H1 (cell line): ENCODE results near the gene PLD5.
A peak's percentile ranks its signal among the peaks of the same experiment; 100 is the strongest.

ENCODE experiments used
- CHD2 ChIP-seq: IDR thresholded peaks from 2 replicates; pipeline ENCODE4 v1.6.1; 2012; ENCODE audit warnings: low read length, improper control_type of control experiment
- CTCF ChIP-seq, 3 experiments: IDR thresholded peaks; 1 replicate in 2 of 3; 2 replicates in 1 of 3; pipeline versions ENCODE4 v1.5.1 to v1.6.1; 2011; ENCODE audit warnings: low read length in 3 of 3, mild to moderate bottlenecking in 3 of 3, inconsistent platforms in 2 of 3, low read depth in 1 of 3, moderate library complexity in 1 of 3; ENCODE audit not compliant: insufficient read depth in 1 of 3; ENCODE audit errors: control extremely low read depth in 1 of 3
- EP300 ChIP-seq, 2 experiments: IDR thresholded peaks; 1 replicate in 1 of 2; 2 replicates in 1 of 2; pipeline ENCODE4 v1.6.1; 2011 to 2012; ENCODE audit warnings: low read depth in 2 of 2, low read length in 2 of 2, mild to moderate bottlenecking in 2 of 2, borderline replicate concordance in 1 of 2, inconsistent platforms in 1 of 2, moderate library complexity in 1 of 2
- EZH2 ChIP-seq: fragments of 200-600 bp; sonication (generic); IDR thresholded peaks from 2 replicates; pipeline ENCODE4 v1.7.1; 2012; ENCODE audit warnings: low read depth, mild to moderate bottlenecking, moderate library complexity, low read length, inconsistent platforms; ENCODE audit not compliant: severe bottlenecking
- KDM1A ChIP-seq: fragments of 200-600, 300-600 bp; sonication (generic); IDR thresholded peaks from 2 replicates; pipeline ENCODE4 v1.7.1; 2016; ENCODE audit warnings: mild to moderate bottlenecking, low read length, borderline replicate concordance
- POLR2AphosphoS5 ChIP-seq: IDR thresholded peaks from 2 replicates; pipeline ENCODE4 v1.6.1; 2011; ENCODE audit warnings: low read depth, low read length
- RXRA ChIP-seq: IDR thresholded peaks from 2 replicates; pipeline ENCODE4 v1.6.1; 2011; ENCODE audit warnings: low read depth, mild to moderate bottlenecking, low read length, moderate library complexity; ENCODE audit not compliant: insufficient read depth

GRCh38 chr1:242523719-242524570 is 552 bp downstream of the PLD5 start:
- no peak for TF ChIP-seq EP300 (IDR thresholded peaks at IDR 0.05; ENCODE audit: borderline replicate concordance in 1 of 2, low read depth in 2 of 2, low read length in 2 of 2)
- TF ChIP-seq KDM1A, result no peak
- TF ChIP-seq CHD2, result no peak
- TF ChIP-seq POLR2AphosphoS5, result no peak
- peak in 2 of 3 experiments; percentile 3 to 28; a peak in 2 of 4 replicates for TF ChIP-seq CTCF (IDR thresholded peaks at IDR 0.05; ENCODE audit: control extremely low read depth in 1 of 3, insufficient read depth in 1 of 3, low read depth in 1 of 3, low read length in 3 of 3)
- peak; percentile 63 for TF ChIP-seq EZH2
- TF ChIP-seq RXRA, result no peak
